PC-3 (cell line): Measurements from ENCODE around the gene TMEM131. TPM values are rescaled to one million over a fixed set of nuclear protein-coding genes. Genes with fewer than 3 reads are reported as not detected.

Experiments
- ATAC-seq: fragments of 200-7000 bp; cut with Tn5 transposase; 2 replicates; pipeline ENCODE4 v1.9.1; 2020; ENCODE audit warnings: mild to moderate bottlenecking, moderate library complexity
- BruUV-seq: library from RNA; stranded (reverse); fragments of 400-500 nt; replicated peaks from 2 replicates; lab custom pipeline; 2021; lab: Mats Ljungman, UMichigan
- CTCF ChIA-PET: fragments of 300-600 bp; sonication (Branson Sonifier 250); formaldehyde crosslinking; loops from one replicate; lab custom pipeline; 2022; ENCODE audit warnings: antibody characterized with exemption; lab: Charles Lee
- POLR2A ChIA-PET: fragments of 300-600 bp; sonication (Branson Sonifier 250); formaldehyde crosslinking; loops from one replicate; lab custom pipeline; 2022; ENCODE audit warnings: antibody characterized with exemption; ENCODE audit not compliant: unreplicated experiment; lab: Charles Lee
- DNase-seq: peaks from one replicate; pipeline ENCODE4 v3.0.0-alpha.2; 2015
- H2AFZ ChIP-seq: fragments of 300-600 bp; sonication (generic); 2 replicates; pipeline ENCODE4 v1.6.0; 2016; ENCODE audit warnings: antibody characterized with exemption, low read length
- H3F3A ChIP-seq: fragments of 300-600 bp; sonication (generic); one replicate; pipeline ENCODE4 v1.6.0; 2017; ENCODE audit warnings: antibody characterized with exemption, low read length, control low read depth, mild to moderate bottlenecking; ENCODE audit not compliant: unreplicated experiment
- H3K27ac ChIP-seq: fragments of 300-600 bp; sonication (generic); 2 replicates; pipeline ENCODE4 v1.5.1; 2016; ENCODE audit warnings: mild to moderate bottlenecking, low read length
- H3K27me3 ChIP-seq: fragments of 300-600 bp; sonication (generic); 2 replicates; pipeline ENCODE4 v1.6.1; 2016; ENCODE audit warnings: low read length, mixed read lengths
- H3K36me3 ChIP-seq: fragments of 300-600 bp; sonication (generic); 2 replicates; pipeline ENCODE4 v1.6.1; 2016; ENCODE audit warnings: low read depth, mixed run types, low read length, mixed read lengths
- H3K4me1 ChIP-seq: fragments of 300-600 bp; sonication (generic); 2 replicates; pipeline ENCODE4 v1.5.1; 2016; ENCODE audit warnings: low read length; ENCODE audit not compliant: insufficient read depth
- H3K4me2 ChIP-seq: fragments of 300-600 bp; sonication (generic); 2 replicates; pipeline ENCODE4 v1.6.0; 2016; ENCODE audit warnings: low read length
- H3K4me3 ChIP-seq: fragments of 300-600 bp; sonication (generic); 2 replicates; pipeline ENCODE4 v1.5.1; 2016; ENCODE audit warnings: mild to moderate bottlenecking, low read length, mixed read lengths
- H3K79me2 ChIP-seq: fragments of 300-600 bp; sonication (generic); 2 replicates; pipeline ENCODE4 v1.6.1; 2017; ENCODE audit warnings: low read length, mixed read lengths
- H3K9ac ChIP-seq: fragments of 300-600 bp; sonication (generic); 2 replicates; pipeline ENCODE4 v1.6.0; 2016; ENCODE audit warnings: mild to moderate bottlenecking, low read length
- H3K9me2 ChIP-seq: fragments of 300-600 bp; sonication (generic); replicated peaks from 2 replicates; pipeline ENCODE4 v1.6.1; 2016; ENCODE audit warnings: mixed run types, low read length, mixed read lengths
- H3K9me3 ChIP-seq: fragments of 300-600 bp; sonication (generic); 2 replicates; pipeline ENCODE4 v1.6.1; 2016; ENCODE audit warnings: low read length, mixed read lengths
- H4K20me1 ChIP-seq: fragments of 300-600 bp; sonication (generic); 2 replicates; pipeline ENCODE4 v1.6.1; 2016; ENCODE audit warnings: low read length, mixed read lengths
- EZH2 ChIP-seq: fragments of 300-600 bp; sonication (generic); IDR thresholded peaks from one replicate; pipeline ENCODE4 v1.6.1; 2017; ENCODE audit warnings: antibody characterized with exemption, mild to moderate bottlenecking, low read length; ENCODE audit not compliant: unreplicated experiment
- EZH2phosphoT487 ChIP-seq: fragments of 300-600 bp; sonication (generic); IDR thresholded peaks from 2 replicates; pipeline ENCODE4 v1.6.1; 2018; ENCODE audit warnings: mild to moderate bottlenecking, antibody characterized with exemption, low read length, borderline replicate concordance
- intact Hi-C: fragments of 100-400 bp; cut with micrococcal nuclease; formaldehyde crosslinking; loops from 2 replicates; pipeline ENCODE4 v1.9.0; 2023
- total RNA-seq: library from RNA; depleted of rRNA; stranded (reverse); fragments of >200 nt; gene quantifications from 2 replicates; pipeline ENCODE4 v1.2.3, GENCODE V29; 2014
- TF ChIP-seq, protein P1 (sequence below): fragments of 300-600 bp; sonication (generic); conservative IDR thresholded peaks from 2 replicates; pipeline ENCODE4 v1.5.1; 2017; ENCODE audit warnings: antibody characterized with exemption, low read depth, mild to moderate bottlenecking, low read length

The TMEM131 gene
- total RNA-seq, 1 experiment from 2014 or later = 21.1 TPM

DNA sequence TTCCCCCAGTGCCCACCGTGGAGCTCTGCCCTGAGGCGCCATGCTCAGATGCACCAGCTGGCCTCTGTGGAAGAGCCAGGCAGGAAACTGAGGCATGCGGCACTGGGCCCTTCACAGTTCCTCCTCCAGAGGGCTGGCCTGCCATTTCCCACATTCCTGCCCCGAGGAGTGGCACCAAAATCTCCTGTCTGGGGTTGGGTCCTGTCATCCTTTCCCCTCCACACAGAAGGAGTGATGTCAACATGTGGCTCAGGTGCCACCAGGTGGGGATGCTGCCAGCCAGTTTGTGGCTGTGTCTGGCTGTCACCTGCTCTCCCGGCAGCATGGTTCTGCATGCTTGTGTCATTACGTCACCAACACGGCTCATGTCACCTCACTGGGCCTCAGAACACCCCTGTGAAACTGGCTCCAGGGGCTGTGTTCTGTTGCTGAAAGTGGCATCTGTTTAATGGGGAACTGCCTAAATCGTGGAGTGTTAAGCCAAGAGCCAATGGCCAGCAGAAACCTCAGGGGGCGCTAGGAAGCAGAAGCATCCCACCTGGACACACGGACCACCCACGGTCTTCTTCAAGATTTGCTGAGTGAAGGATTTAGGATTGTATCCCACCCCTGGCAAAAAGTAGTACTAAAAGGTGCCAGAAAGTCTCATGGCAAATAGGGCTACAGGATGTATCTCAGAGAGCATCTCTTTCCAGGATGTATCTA, 231.0 kb downstream of the TMEM131 start:
- no peak overlapping the region for H3K4me3 ChIP-seq
- peaks cover 29% of the 10 kb centered on the region; the same call in 1 of the 2 replicates for H3K36me3 ChIP-seq
- H3K9me3 ChIP-seq = no peaks in the 10 kb centered on the region
- no peaks in the 10 kb centered on the region for H3K9me2 ChIP-seq
- H4K20me1 ChIP-seq = no peaks in the 10 kb centered on the region
- BruUV-seq = no TSS peak
- DNase-seq (no peak), ATAC-seq (no peak)
- H3K27me3 ChIP-seq = no peaks in the 10 kb centered on the region
- no peak overlapping the region for H3K4me2 ChIP-seq
- no peak overlapping the region for H3K9ac ChIP-seq
- ChIA-PET POLR2A (no interaction called here), CTCF (no interaction called here)
- H3K79me2 ChIP-seq = no peaks in the 10 kb centered on the region
- no peaks in the 10 kb centered on the region for H3F3A ChIP-seq
- no peak overlapping the region for H2AFZ ChIP-seq
- H3K4me1 ChIP-seq = peaks cover 9% of the 10 kb centered on the region
- H3K27ac ChIP-seq = no peak overlapping the region
- TF ChIP-seq EZH2phosphoT487 (no peak), EZH2 (no peak)
- TF ChIP-seq, protein P1, sequence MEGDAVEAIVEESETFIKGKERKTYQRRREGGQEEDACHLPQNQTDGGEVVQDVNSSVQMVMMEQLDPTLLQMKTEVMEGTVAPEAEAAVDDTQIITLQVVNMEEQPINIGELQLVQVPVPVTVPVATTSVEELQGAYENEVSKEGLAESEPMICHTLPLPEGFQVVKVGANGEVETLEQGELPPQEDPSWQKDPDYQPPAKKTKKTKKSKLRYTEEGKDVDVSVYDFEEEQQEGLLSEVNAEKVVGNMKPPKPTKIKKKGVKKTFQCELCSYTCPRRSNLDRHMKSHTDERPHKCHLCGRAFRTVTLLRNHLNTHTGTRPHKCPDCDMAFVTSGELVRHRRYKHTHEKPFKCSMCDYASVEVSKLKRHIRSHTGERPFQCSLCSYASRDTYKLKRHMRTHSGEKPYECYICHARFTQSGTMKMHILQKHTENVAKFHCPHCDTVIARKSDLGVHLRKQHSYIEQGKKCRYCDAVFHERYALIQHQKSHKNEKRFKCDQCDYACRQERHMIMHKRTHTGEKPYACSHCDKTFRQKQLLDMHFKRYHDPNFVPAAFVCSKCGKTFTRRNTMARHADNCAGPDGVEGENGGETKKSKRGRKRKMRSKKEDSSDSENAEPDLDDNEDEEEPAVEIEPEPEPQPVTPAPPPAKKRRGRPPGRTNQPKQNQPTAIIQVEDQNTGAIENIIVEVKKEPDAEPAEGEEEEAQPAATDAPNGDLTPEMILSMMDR = no peak
- intact Hi-C loops = no loop called here

DNA sequence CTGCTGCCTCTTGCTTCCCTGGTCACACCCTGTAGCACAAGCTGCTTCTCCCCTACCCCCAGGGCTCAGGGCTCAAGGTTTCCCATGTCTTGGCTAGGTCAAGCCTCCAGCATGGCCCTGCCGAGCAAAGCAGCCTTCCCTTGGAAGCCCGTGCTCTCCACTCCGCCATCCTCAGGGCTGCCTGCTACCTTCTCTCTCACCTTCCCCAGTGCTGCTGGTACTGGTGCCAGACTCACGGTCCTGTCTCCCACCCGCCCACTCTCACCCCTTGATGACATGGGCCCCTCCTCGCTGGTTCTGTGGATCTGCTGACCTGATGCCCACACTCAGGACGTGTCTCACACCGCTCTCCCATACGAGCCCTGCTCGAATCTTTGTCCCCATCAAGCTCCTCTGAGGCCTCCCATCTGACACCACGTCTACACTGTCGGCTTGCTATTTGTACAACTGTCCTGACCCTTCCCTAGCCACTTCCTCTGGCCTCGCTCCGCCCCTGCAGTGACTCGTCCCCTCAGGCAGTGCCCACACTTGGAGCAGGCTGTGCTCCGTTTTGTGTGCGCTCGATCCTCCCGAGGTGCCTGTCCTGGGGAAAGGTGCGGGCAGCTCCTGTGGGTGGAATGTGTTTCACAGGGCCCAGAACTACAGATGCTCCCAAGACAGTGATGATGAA, 232.4 kb downstream of the TMEM131 start:
- Histone ChIP-seq H3K4me1 (peaks cover 9% of the 10 kb centered on the region), H3K79me2 (no peaks in the 10 kb centered on the region), H3K4me3 (no peak overlapping the region), H3K9me3 (no peaks in the 10 kb centered on the region), H3F3A (no peaks in the 10 kb centered on the region), H4K20me1 (no peaks in the 10 kb centered on the region), H3K9ac (no peak overlapping the region), H3K36me3 (peaks cover 34% of the 10 kb centered on the region), H3K4me2 (no peak overlapping the region), H3K27ac (no peak overlapping the region), H3K27me3 (no peaks in the 10 kb centered on the region), H3K9me2 (no peaks in the 10 kb centered on the region), H2AFZ (no peak overlapping the region)
- no TSS peak for BruUV-seq
- DNase-seq = peak; percentile 56
- ChIA-PET CTCF (interaction anchor here (0.6 kb wide), 1 partner anchor 11 kb away, joined by 3 read pairs; no protein-coding TSS in a partner anchor), POLR2A (no interaction called here)
- TF ChIP-seq EZH2 (no peak), EZH2phosphoT487 (no peak)
- TF ChIP-seq, protein P1 = no peak
- intact Hi-C loops = no loop called here
- peak; percentile 96 for ATAC-seq

DNA sequence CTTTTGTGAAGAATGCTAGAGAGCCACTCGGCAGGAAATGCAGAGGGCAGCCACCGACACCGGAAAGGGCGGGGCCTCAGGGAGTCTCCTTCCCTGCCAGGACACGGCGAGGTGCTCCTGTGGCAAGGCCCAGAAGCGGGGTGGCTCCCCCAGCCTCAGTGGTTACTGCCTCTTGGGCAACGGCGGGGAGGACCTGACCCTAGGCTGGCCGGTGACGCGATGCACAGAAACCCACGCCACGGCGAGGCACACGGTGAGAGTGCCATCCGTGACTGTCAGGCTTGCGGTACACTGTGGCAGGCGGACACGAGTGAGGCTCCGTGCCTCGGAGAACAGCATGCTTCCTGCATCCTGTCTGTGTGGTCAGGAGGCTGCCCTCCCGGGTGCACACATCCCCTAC, 234.6 kb downstream of the TMEM131 start:
- BruUV-seq = no TSS peak
- ATAC-seq = no peak
- no peaks in the 10 kb centered on the region for H3K27me3 ChIP-seq
- H2AFZ ChIP-seq = no peak overlapping the region
- H3F3A ChIP-seq = no peaks in the 10 kb centered on the region
- H3K4me2 ChIP-seq = no peak overlapping the region
- H3K9me2 ChIP-seq = no peaks in the 10 kb centered on the region
- no peaks in the 10 kb centered on the region for H4K20me1 ChIP-seq
- H3K27ac ChIP-seq = no peak overlapping the region
- H3K79me2 ChIP-seq = no peaks in the 10 kb centered on the region
- no peak for DNase-seq
- ChIA-PET CTCF (no interaction called here), POLR2A (no interaction called here)
- H3K4me3 ChIP-seq = no peak overlapping the region
- no peaks in the 10 kb centered on the region for H3K9me3 ChIP-seq
- no peak for TF ChIP-seq EZH2phosphoT487
- TF ChIP-seq EZH2 = no peak
- TF ChIP-seq, protein P1 = no peak
- peaks cover 9% of the 10 kb centered on the region for H3K4me1 ChIP-seq
- intact Hi-C loops = no loop called here
- H3K36me3 ChIP-seq = peaks cover 41% of the 10 kb centered on the region
- H3K9ac ChIP-seq = no peak overlapping the region
